ENCODE measurements around the gene MIPOL1. TPM values are rescaled to one million over a fixed set of nuclear protein-coding genes. Genes with fewer than 3 reads are reported as not detected.
"Not testable (repeated sequence)": the region's sequence is repeated elsewhere in the genome, so short reads cannot be mapped to it uniquely, and the experiment has no call there.

The MIPOL1 gene
- total and polyA plus RNA-seq, 3 donors from 2014 or later, result 9.0 to 38.8 (median 31.6) TPM

DNA sequence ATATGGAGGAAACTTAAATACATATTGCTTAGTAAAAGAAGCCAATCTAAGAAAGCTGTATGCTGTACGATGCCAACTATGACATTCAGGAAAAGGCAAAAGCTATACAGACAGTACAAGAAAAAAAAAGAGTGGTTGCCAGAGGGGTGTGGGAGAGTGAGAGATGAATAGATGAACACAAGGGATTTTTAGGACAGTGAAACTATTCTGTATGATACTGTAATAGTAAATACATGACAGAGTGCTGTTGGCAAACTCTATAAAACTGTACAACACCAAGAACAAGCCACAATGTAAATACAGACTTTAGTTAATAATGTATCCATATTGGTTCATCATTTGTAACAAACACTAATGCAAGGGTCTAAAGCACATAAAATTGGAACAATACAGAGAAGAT lies 10.9 kb upstream of the MIPOL1 start:
- H3K4me1 ChIP-seq, result no peaks in the 10 kb centered on the region
- H3K9me3 ChIP-seq, result no peaks in the 10 kb centered on the region
- WGBS, 2 donors, result 86 to 100% methylated on average over 1 of the region's 1 CpG
- TF ChIP-seq, protein P1, sequence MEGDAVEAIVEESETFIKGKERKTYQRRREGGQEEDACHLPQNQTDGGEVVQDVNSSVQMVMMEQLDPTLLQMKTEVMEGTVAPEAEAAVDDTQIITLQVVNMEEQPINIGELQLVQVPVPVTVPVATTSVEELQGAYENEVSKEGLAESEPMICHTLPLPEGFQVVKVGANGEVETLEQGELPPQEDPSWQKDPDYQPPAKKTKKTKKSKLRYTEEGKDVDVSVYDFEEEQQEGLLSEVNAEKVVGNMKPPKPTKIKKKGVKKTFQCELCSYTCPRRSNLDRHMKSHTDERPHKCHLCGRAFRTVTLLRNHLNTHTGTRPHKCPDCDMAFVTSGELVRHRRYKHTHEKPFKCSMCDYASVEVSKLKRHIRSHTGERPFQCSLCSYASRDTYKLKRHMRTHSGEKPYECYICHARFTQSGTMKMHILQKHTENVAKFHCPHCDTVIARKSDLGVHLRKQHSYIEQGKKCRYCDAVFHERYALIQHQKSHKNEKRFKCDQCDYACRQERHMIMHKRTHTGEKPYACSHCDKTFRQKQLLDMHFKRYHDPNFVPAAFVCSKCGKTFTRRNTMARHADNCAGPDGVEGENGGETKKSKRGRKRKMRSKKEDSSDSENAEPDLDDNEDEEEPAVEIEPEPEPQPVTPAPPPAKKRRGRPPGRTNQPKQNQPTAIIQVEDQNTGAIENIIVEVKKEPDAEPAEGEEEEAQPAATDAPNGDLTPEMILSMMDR (IDR thresholded peaks at IDR 0.05), result no peak
- TF ChIP-seq POLR2A (IDR thresholded peaks at IDR 0.05), result no peak
- no peaks in the 10 kb centered on the region for H3K27me3 ChIP-seq
- no peak overlapping the region for H3K27ac ChIP-seq
- DNase-seq, result no peak
- no peak overlapping the region for H3K4me3 ChIP-seq
- H3K36me3 ChIP-seq (ENCODE audit: low read depth, missing control alignments), result no peaks in the 10 kb centered on the region
- intact Hi-C loops (cut with DNase I; ENCODE audit: low total_unique reads), result no loop called here

DNA sequence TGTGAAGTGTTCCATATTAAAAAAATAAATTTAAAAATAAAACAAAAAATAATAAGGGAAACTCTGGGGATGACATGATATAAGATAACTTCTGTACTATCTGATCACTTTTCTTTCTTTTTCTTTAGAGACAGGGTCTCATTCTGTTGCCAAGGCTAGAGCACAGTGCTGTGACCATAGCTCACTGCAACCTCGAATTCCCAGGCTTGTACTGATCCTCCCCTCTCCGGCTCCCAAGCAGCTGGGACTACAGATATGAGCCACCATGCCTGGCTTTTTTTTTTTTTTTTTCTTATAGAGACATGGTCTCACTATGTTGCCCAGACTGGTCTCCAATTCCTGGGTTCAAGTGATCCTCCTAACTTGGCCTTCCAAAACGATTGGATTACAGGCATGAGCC lies 10.4 kb upstream of the MIPOL1 start:
- Histone ChIP-seq H3K36me3 (ENCODE audit: low read depth, missing control alignments) (no peaks in the 10 kb centered on the region), H3K27me3 (no peaks in the 10 kb centered on the region), H3K27ac (no peak overlapping the region), H3K9me3 (no peaks in the 10 kb centered on the region), H3K4me1 (no peaks in the 10 kb centered on the region), H3K4me3 (no peak overlapping the region)
- intact Hi-C loops (cut with DNase I; ENCODE audit: low total_unique reads), result no loop called here
- WGBS, 2 donors, result 57 to 61% methylated on average over 3 of the region's 3 CpGs
- TF ChIP-seq, protein P1 (IDR thresholded peaks at IDR 0.05), result no peak
- no peak for TF ChIP-seq POLR2A (IDR thresholded peaks at IDR 0.05)
- no peak for DNase-seq

DNA sequence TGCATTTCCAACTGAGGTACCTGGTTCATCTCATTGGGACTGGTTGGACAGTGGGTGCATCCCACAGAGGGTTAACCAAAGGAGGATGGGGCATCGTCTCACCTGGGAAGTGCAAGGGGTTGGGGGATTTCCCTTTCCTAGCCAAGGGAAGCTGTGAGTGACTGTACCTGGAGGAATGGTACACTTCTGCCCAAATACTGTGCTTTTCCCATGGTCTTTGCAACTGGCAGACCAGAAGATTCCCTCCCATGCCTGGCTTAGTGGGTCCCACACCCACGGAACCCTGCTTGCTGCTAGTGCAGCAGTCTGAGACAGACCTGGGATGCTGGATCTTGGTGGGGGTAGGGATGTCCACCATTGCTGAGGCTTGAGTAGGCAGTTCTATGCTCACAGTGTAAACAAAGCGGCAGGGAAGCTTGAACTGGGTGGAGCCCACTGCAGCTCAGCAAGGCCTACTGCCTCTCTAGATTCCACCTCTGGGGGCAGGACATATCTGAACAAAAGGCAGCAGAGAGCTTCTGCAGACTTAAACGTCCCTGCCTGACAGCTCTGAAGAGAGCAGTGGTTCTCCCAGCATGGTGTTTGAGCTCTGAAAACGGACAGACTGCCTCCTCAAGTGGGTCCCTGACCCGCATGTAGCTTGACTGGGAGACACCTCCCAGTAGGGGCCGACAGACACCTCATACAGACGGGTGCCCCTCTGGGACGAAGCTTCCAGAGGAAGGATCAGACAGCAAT lies 9.7 kb upstream of the MIPOL1 start:
- WGBS, 2 donors, result 83 to 95% methylated on average over 8 to 9 of the region's 9 CpGs
- H3K4me3 ChIP-seq; H3K27me3 ChIP-seq; DNase-seq; H3K9me3 ChIP-seq; H3K4me1 ChIP-seq; H3K36me3 ChIP-seq (ENCODE audit: low read depth, missing control alignments); intact Hi-C loops (cut with DNase I; ENCODE audit: low total_unique reads); H3K27ac ChIP-seq: not testable (repeated sequence)

DNA sequence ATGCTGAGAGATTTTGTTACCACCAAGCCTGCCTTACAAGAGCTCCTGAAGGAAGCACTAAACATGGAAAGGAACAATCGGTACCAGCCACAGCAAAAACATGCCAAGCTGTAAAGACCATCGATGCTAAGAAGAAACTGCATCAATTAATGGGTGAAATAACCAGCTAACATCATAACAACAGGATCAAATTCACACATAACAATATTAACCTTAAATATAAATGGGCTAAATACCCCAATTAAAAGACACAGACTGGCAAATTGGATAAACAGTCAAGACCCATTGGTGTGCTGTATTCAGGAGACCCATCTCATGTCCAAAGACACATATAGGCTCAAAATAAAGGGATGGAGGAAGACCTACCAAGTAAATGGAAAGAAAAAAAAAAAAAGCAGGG lies 8.0 kb upstream of the MIPOL1 start:
- intact Hi-C loops (cut with DNase I; ENCODE audit: low total_unique reads); H3K9me3 ChIP-seq; H3K36me3 ChIP-seq (ENCODE audit: low read depth, missing control alignments); H3K27me3 ChIP-seq; H3K27ac ChIP-seq; DNase-seq; H3K4me3 ChIP-seq; H3K4me1 ChIP-seq: not testable (repeated sequence)
- WGBS, 2 donors, result 87 to 90% methylated on average over 2 of the region's 2 CpGs

DNA sequence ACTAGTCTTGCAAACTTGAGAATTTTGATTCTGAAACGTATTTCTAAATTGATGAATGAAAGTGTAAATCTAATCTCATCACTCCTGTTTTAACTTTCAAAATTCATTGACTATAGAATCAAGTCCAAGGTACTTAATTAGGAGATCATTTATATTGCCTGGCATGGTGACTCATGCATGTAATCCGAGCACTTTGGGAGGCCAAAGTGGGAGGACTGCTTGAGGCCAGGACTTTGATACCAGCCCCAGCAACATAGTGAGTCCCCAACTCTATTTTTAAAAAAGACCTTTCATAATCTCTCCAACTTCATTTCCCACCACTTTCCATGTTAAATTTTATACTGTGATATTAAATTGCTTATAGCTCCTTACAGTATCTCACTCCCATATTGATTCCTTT lies 3.0 kb upstream of the MIPOL1 start:
- no peaks in the 10 kb centered on the region for H3K9me3 ChIP-seq
- no peak for TF ChIP-seq POLR2A (IDR thresholded peaks at IDR 0.05)
- TF ChIP-seq, protein P1 (IDR thresholded peaks at IDR 0.05), result no peak

DNA sequence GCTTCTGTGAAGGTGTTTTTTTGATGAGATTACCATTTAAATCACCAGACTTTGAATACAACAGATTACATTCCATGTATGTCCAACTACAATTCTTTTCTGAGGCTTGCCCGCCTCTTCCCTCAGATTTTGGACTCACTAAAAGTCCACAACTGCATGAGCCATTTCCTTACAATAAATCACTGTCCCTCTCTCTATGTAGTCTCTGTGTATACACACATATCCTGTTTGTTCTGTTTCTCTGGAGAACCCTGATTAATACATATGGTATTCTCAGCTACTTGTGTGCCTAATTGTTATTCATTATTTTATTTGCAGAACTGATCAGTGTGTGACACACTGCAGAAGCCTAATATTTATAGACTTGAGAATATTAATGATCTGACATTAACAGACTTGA lies 2.4 kb upstream of the MIPOL1 start:
- intact Hi-C loops (cut with DNase I; ENCODE audit: low total_unique reads), result no loop called here
- Histone ChIP-seq H3K4me1 (peaks cover 11% of the 10 kb centered on the region), H3K27me3 (no peaks in the 10 kb centered on the region), H3K4me3 (no peak overlapping the region), H3K36me3 (ENCODE audit: low read depth, missing control alignments) (no peaks in the 10 kb centered on the region), H3K9me3 (no peaks in the 10 kb centered on the region), H3K27ac (no peak overlapping the region)
- TF ChIP-seq, protein P1 (IDR thresholded peaks at IDR 0.05), result no peak
- no peak for TF ChIP-seq POLR2A (IDR thresholded peaks at IDR 0.05)
- DNase-seq, result no peak
- 76 to 85% methylated on average over 1 of the region's 1 CpG for WGBS, 2 donors

More for the DNA sequence above, 3.0 kb upstream of the MIPOL1 start:
- H3K27ac ChIP-seq, result no peak overlapping the region
- intact Hi-C loops (cut with DNase I; ENCODE audit: low total_unique reads), result no loop called here
- H3K4me3 ChIP-seq, result no peak overlapping the region
- H3K4me1 ChIP-seq, result peaks cover 7% of the 10 kb centered on the region
- H3K27me3 ChIP-seq, result no peaks in the 10 kb centered on the region
- no peaks in the 10 kb centered on the region for H3K36me3 ChIP-seq (ENCODE audit: low read depth, missing control alignments)
- WGBS, 2 donors, result 84 to 94% methylated on average over 2 of the region's 2 CpGs
- DNase-seq, result no peak
